ENCODE results near the gene PSMD10.

- TF ChIP-seq CTCF (IDR thresholded peaks at IDR 0.05), result no peak
- TF ChIP-seq POLR2A (IDR thresholded peaks at IDR 0.05), result no peak
These were observed 40.7 kb upstream of the PSMD10 start for GRCh38 chrX:108132034-108132433.
